Kidney epithelial cell (primary cell): ENCODE results near the gene PHYKPL. TPM values are rescaled to one million over a fixed set of nuclear protein-coding genes. Genes with fewer than 3 reads are reported as not detected.

Experiments
- total RNA-seq: library from RNA; depleted of rRNA; stranded (reverse); fragments of >200 nt; gene quantifications from 2 replicates; pipeline ENCODE4 v1.2.3, GENCODE V29; 2015

The PHYKPL gene
- total RNA-seq, 1 donor from 2014 or later = 18.7 TPM

Other genes with a start within 250 kb of the PHYKPL start
- gene PROP1, start 236.6 kb downstream of the PHYKPL start, total RNA-seq = not detected in 2 replicates
- 6.0 and 6.8 TPM in 2 replicates for gene N4BP3, start 119.3 kb downstream of the PHYKPL start, total RNA-seq
- 26.3 and 42.7 TPM in 2 replicates for gene RMND5B, start 101.8 kb downstream of the PHYKPL start, total RNA-seq
- 454 and 476 TPM in 2 replicates for gene NHP2, start 78.9 kb downstream of the PHYKPL start, total RNA-seq
- not detected in 2 replicates for gene GMCL2, start 45.4 kb downstream of the PHYKPL start, total RNA-seq
- gene HNRNPAB, start 28.3 kb downstream of the PHYKPL start, total RNA-seq = 132 and 152 TPM in 2 replicates